ENCODE results near the gene PAK4.

- TF ChIP-seq POLR2AphosphoS5 (IDR thresholded peaks at IDR 0.05) (peak in 2 of 3 donors; percentile 47 to 58), POLR2A (IDR thresholded peaks at IDR 0.05) (no peak), CTCF (IDR thresholded peaks at IDR 0.05) (no peak)
Measured at GRCh38 chr19:39126312-39127187, 964 bp downstream of the PAK4 start.
